Gastrocnemius medialis (tissue), 4 donors: ENCODE results near the gene GAREM1. TPM values are rescaled to one million over a fixed set of nuclear protein-coding genes. Genes with fewer than 3 reads are reported as not detected.

Source experiments
- ATAC-seq, 2 donors: fragments of 150-250 bp; one replicate each; pipeline ENCODE4 v1.9.1; 2016
- DNase-seq, 2 donors: peaks; one replicate each; pipeline ENCODE4 v3.0.0-alpha.2; 2019
- H3K27ac ChIP-seq, 4 donors: fragments of 200-600 bp; sonication (generic); 1 replicate in 1 of 4; 2 replicates in 3 of 4; pipeline ENCODE4 v1.5.1; 2016 to 2018; ENCODE audit warnings: mild to moderate bottlenecking in 2 of 4, moderate library complexity in 1 of 4
- H3K27me3 ChIP-seq, 3 donors: fragments of 200-600 bp; sonication (generic) in 2 of 3; 1 replicate in 1 of 3; 2 replicates in 2 of 3; pipeline versions ENCODE4 v1.5.1 to v1.6.0; 2016 to 2019; ENCODE audit warnings: mild to moderate bottlenecking in 1 of 3, moderate library complexity in 1 of 3
- H3K36me3 ChIP-seq, 2 donors: fragments of 200-600 bp; sonication (generic) in 1 of 2; one replicate each; pipeline ENCODE4 v1.5.1; 2017 to 2018
- H3K4me1 ChIP-seq, 2 donors: fragments of 200-600 bp; sonication (generic) in 1 of 2; one replicate each; pipeline ENCODE4 v1.5.1; 2016 to 2017; ENCODE audit warnings: mild to moderate bottlenecking in 2 of 2
- H3K4me3 ChIP-seq, 4 donors: fragments of 200-600 bp; sonication (generic) in 3 of 4; 1 replicate in 1 of 4; 2 replicates in 3 of 4; pipeline ENCODE4 v1.5.1; 2016 to 2019; ENCODE audit warnings: mild to moderate bottlenecking in 2 of 4
- H3K9me3 ChIP-seq, 3 donors: fragments of 200-600 bp; sonication (generic) in 2 of 3; 1 replicate in 1 of 3; 2 replicates in 2 of 3; pipeline ENCODE4 v1.5.1; 2016 to 2019
- CTCF ChIP-seq, 5 experiments: fragments of 450-650 bp in 3 of 5; fragments of 200-600 bp in 2 of 5; sonication (generic) in 2 of 5; IDR thresholded peaks in 4 of 5; conservative IDR thresholded peaks in 1 of 5; 1 replicate in 4 of 5; 2 replicates in 1 of 5; pipeline ENCODE4 v1.5.1; 2016 to 2019; ENCODE audit warnings: antibody characterized with exemption in 5 of 5, mild to moderate bottlenecking in 3 of 5, moderate library complexity in 3 of 5
- POLR2A ChIP-seq, 2 donors: fragments of 450-650 bp; IDR thresholded peaks; one replicate each; pipeline ENCODE4 v1.6.1; 2017; ENCODE audit warnings: antibody characterized with exemption in 2 of 2, mild to moderate bottlenecking in 2 of 2, moderate library complexity in 2 of 2
- in situ Hi-C, 4 donors: fragments of 200-750 bp; cut with MboI; loops; one replicate each; pipeline versions ENCODE4 v1.15.0 to v1.8.0; 2017; ENCODE audit warnings: low sequenced_read_pairs in 4 of 4
- intact Hi-C: fragments of 100-400 bp; cut with DNase I; formaldehyde crosslinking; loops from one replicate; pipeline ENCODE4 v1.15.1; 2023; ENCODE audit warnings: low total_unique reads
- total RNA-seq, 4 donors: library from RNA; depleted of rRNA; stranded (reverse); fragments of >200 nt; gene quantifications; one replicate each; pipeline versions ENCODE4 v1.1.0 to v1.2.3, GENCODE V29; 2016

GAREM1 gene
- total RNA-seq, 4 donors from 2014 or later = 13.4 to 21.9 (median 16.4) TPM

GRCh38 chr18:32332708-32333107, 138.0 kb downstream of the GAREM1 start:
- Histone ChIP-seq H3K4me1 (peaks cover 8 to 13% of the 10 kb centered on the region in 2 donors), H3K27ac (no peak overlapping the region), H3K36me3 (no peaks in the 10 kb centered on the region), H3K27me3 (no peaks in the 10 kb centered on the region), H3K9me3 (no peaks in the 10 kb centered on the region), H3K4me3 (no peak overlapping the region)
- intact Hi-C loops = no loop called here
- in situ Hi-C loops = no loop called here
- no peak for TF ChIP-seq CTCF (IDR thresholded peaks at IDR 0.05 in 4 of 5, conservative IDR thresholded peaks at IDR 0.05 in 1 of 5)
- no peak for TF ChIP-seq POLR2A (IDR thresholded peaks at IDR 0.05)
- ATAC-seq = no peak
- DNase-seq = no peak

GRCh38 chr18:32328974-32329373, 141.7 kb downstream of the GAREM1 start:
- H3K27me3 ChIP-seq = no peaks in the 10 kb centered on the region
- in situ Hi-C loops = no loop called here
- no peak overlapping the region for H3K4me3 ChIP-seq
- H3K27ac ChIP-seq = no peak overlapping the region
- no peaks in the 10 kb centered on the region for H3K36me3 ChIP-seq
- DNase-seq (no peak), ATAC-seq (no peak)
- intact Hi-C loops = no loop called here
- TF ChIP-seq CTCF (IDR thresholded peaks at IDR 0.05 in 4 of 5, conservative IDR thresholded peaks at IDR 0.05 in 1 of 5) (no peak), POLR2A (IDR thresholded peaks at IDR 0.05) (no peak)
- H3K9me3 ChIP-seq = no peaks in the 10 kb centered on the region
- H3K4me1 ChIP-seq = peaks cover 10 to 16% of the 10 kb centered on the region in 2 donors

- no peak overlapping the region for H3K4me3 ChIP-seq
- no peaks in the 10 kb centered on the region for H3K27me3 ChIP-seq
- in situ Hi-C loops (no loop called here), intact Hi-C loops (no loop called here)
- DNase-seq = no peak
- no peak overlapping the region for H3K27ac ChIP-seq
- ATAC-seq = no peak
- H3K36me3 ChIP-seq = no peaks in the 10 kb centered on the region
- H3K9me3 ChIP-seq = no peaks in the 10 kb centered on the region
- peaks cover 6 to 16% of the 10 kb centered on the region in 2 donors for H3K4me1 ChIP-seq
- TF ChIP-seq POLR2A (IDR thresholded peaks at IDR 0.05) = no peak
- no peak for TF ChIP-seq CTCF (IDR thresholded peaks at IDR 0.05 in 4 of 5, conservative IDR thresholded peaks at IDR 0.05 in 1 of 5)
These were observed 142.3 kb downstream of the GAREM1 start for GRCh38 chr18:32328379-32328778.

DNA sequence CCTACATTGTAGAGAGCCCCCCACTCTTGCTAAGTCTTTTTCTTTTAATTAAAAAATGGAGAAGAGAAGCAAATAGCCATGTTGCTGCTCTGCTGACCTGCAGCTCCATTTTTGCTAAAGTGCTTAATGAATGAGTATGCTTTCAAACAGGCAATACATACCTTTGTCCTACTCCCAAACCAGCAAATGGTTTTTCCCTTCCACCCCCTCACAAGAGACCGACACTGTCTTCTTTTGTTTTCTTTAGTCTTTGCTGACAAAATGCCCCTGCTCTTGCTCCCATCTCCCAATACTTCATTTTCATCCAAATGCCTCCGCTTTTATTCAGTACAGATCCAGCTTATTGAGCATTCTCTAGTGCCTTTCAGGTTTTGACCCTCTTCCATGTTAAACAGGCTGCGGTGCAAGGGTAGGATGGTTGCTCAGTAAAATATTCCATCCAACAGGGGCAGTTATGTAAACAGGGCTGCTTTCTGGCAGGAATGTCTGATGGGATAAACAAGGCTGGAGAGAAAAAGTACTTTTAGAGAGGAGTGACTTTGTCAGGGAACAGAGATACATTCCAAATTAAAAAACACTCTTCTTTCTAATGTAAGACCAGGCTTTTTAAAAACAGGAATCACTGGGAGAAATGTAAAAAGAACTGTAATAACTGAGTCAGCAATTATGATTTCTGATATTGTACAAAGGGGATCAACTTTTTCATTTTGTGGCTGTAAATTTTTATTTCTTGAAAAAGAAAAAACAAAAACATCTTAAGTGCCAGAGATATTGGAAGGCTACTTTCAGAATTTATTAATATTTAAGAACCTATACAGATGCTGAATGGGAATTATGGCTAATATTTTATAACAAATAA, 144.0 kb downstream of the GAREM1 start:
- no peak for TF ChIP-seq POLR2A (IDR thresholded peaks at IDR 0.05)
- no peak for TF ChIP-seq CTCF (IDR thresholded peaks at IDR 0.05 in 4 of 5, conservative IDR thresholded peaks at IDR 0.05 in 1 of 5)
- Histone ChIP-seq H3K4me1 (peaks cover 3 to 17% of the 10 kb centered on the region in 2 donors), H3K27ac (no peak overlapping the region), H3K4me3 (no peak overlapping the region), H3K27me3 (no peaks in the 10 kb centered on the region), H3K36me3 (no peaks in the 10 kb centered on the region), H3K9me3 (no peaks in the 10 kb centered on the region)
- no peak for DNase-seq
- no peak for ATAC-seq
- in situ Hi-C loops (no loop called here), intact Hi-C loops (no loop called here)
